H9 (cell line): ENCODE data around the gene TOMM40L. TPM values are rescaled to one million over a fixed set of nuclear protein-coding genes. Genes with fewer than 3 reads are reported as not detected.

ENCODE experiments used
- DNase-seq: peaks from one replicate; pipeline ENCODE4 v3.0.0-alpha.2; 2017
- H2AFZ ChIP-seq: one replicate; pipeline ENCODE4 v1.6.1; 2013; ENCODE audit warnings: mild to moderate bottlenecking, low read length, control low read depth, moderate library complexity
- H2AK5ac ChIP-seq: 2 replicates; pipeline ENCODE4 v1.6.1; 2013; ENCODE audit warnings: low read length, control low read depth, mixed read lengths; ENCODE audit not compliant: insufficient read length
- H2BK120ac ChIP-seq: one replicate; pipeline ENCODE4 v1.6.1; 2013; ENCODE audit warnings: low read depth, mild to moderate bottlenecking, low read length, control low read depth, inconsistent platforms; ENCODE audit not compliant: poor library complexity, severe bottlenecking
- H2BK12ac ChIP-seq: 2 replicates; pipeline ENCODE4 v1.6.1; 2013; ENCODE audit warnings: low read length, control low read depth, mixed read lengths, low read depth; ENCODE audit not compliant: insufficient read length
- H2BK15ac ChIP-seq: 2 replicates; pipeline ENCODE4 v1.6.1; 2013; ENCODE audit warnings: low read depth, low read length, control low read depth
- H2BK20ac ChIP-seq: one replicate; pipeline ENCODE4 v1.6.1; 2013; ENCODE audit warnings: low read depth, mild to moderate bottlenecking, low read length, control low read depth, inconsistent platforms; ENCODE audit not compliant: poor library complexity, severe bottlenecking
- H2BK5ac ChIP-seq: 2 replicates; pipeline ENCODE4 v1.6.1; 2013; ENCODE audit warnings: low read length, control low read depth, mixed read lengths; ENCODE audit not compliant: insufficient read length
- H3K14ac ChIP-seq: 2 replicates; pipeline ENCODE4 v1.6.1; 2013; ENCODE audit warnings: low read length, control low read depth; ENCODE audit not compliant: insufficient read depth
- H3K18ac ChIP-seq: 2 replicates; pipeline ENCODE4 v1.6.1; 2013; ENCODE audit warnings: low read depth, mild to moderate bottlenecking, mixed read lengths, low read length, control low read depth; ENCODE audit not compliant: insufficient read length
- H3K23ac ChIP-seq: 2 replicates; pipeline ENCODE4 v1.6.1; 2013; ENCODE audit warnings: low read length, control low read depth, mixed read lengths, low read depth; ENCODE audit not compliant: insufficient read length
- H3K23me2 ChIP-seq: 2 replicates; pipeline ENCODE4 v1.6.1; 2013; ENCODE audit warnings: low read depth, mild to moderate bottlenecking, mixed read lengths, low read length, control low read depth; ENCODE audit not compliant: insufficient read length, poor library complexity, severe bottlenecking
- H3K27ac ChIP-seq: 2 replicates; pipeline ENCODE4 v1.5.1; 2013; ENCODE audit warnings: low read length, control low read depth, mixed read lengths, low read depth; ENCODE audit not compliant: insufficient read length
- H3K27me3 ChIP-seq: 2 replicates; pipeline ENCODE4 v1.6.1; 2013; ENCODE audit warnings: low read length, control low read depth, inconsistent platforms; ENCODE audit not compliant: insufficient read depth
- H3K4ac ChIP-seq: 2 replicates; pipeline ENCODE4 v1.6.1; 2013; ENCODE audit warnings: low read depth, mild to moderate bottlenecking, control low read depth, inconsistent platforms, low read length, moderate library complexity
- H3K4me1 ChIP-seq: 2 replicates; pipeline ENCODE4 v1.6.1; 2013; ENCODE audit warnings: low read length, control low read depth, inconsistent platforms; ENCODE audit not compliant: insufficient read depth
- H3K4me2 ChIP-seq: 2 replicates; pipeline ENCODE4 v1.6.1; 2013; ENCODE audit warnings: low read length, control low read depth, mixed read lengths; ENCODE audit not compliant: insufficient read length, insufficient read depth
- H3K56ac ChIP-seq: 2 replicates; pipeline ENCODE4 v1.6.1; 2013; ENCODE audit warnings: low read depth, mild to moderate bottlenecking, mixed read lengths, low read length, control low read depth; ENCODE audit not compliant: insufficient read length
- H3K79me1 ChIP-seq: 2 replicates; pipeline ENCODE4 v1.6.1; 2013; ENCODE audit warnings: low read depth, mild to moderate bottlenecking, moderate library complexity, low read length, control low read depth, inconsistent platforms; ENCODE audit not compliant: insufficient read depth, poor library complexity, severe bottlenecking
- H3K79me2 ChIP-seq: 2 replicates; pipeline ENCODE4 v1.6.1; 2013; ENCODE audit warnings: low read length, control low read depth, inconsistent platforms; ENCODE audit not compliant: insufficient read depth
- H3K9ac ChIP-seq: 2 replicates; pipeline ENCODE4 v1.6.1; 2013; ENCODE audit warnings: low read length, control low read depth, mixed read lengths; ENCODE audit not compliant: insufficient read length; ENCODE audit errors: extremely low read depth
- H3K9me3 ChIP-seq: one replicate; pipeline ENCODE4 v1.6.1; 2013; ENCODE audit warnings: low read depth, low read length, inconsistent platforms; ENCODE audit not compliant: control insufficient read depth
- H3T11ph ChIP-seq: one replicate; pipeline ENCODE4 v1.6.1; 2013; ENCODE audit warnings: mild to moderate bottlenecking, low read length, control low read depth, inconsistent platforms
- H4K20me1 ChIP-seq: one replicate; pipeline ENCODE4 v1.6.1; 2013; ENCODE audit not compliant: control insufficient read depth, insufficient read length, insufficient read depth
- H4K5ac ChIP-seq: 2 replicates; pipeline ENCODE4 v1.6.1; 2013; ENCODE audit warnings: low read depth, mild to moderate bottlenecking, mixed read lengths, low read length, control low read depth; ENCODE audit not compliant: insufficient read length
- H4K8ac ChIP-seq: replicated peaks from 2 replicates; pipeline ENCODE4 v1.6.1; 2013; ENCODE audit warnings: low read length, control low read depth, mixed read lengths, low read depth; ENCODE audit not compliant: insufficient read length
- H4K91ac ChIP-seq: 2 replicates; pipeline ENCODE4 v1.6.1; 2013; ENCODE audit warnings: low read depth, mild to moderate bottlenecking, moderate library complexity, mixed read lengths, low read length, control low read depth; ENCODE audit not compliant: insufficient read length
- H3K27ac Mint-ChIP-seq, 3 experiments: 2 replicates in 2 of 3; 3 replicates in 1 of 3; pipeline ENCODE4 v1.8.0; 2020 to 2021; ENCODE audit warnings: mixed read lengths in 3 of 3, mild to moderate bottlenecking in 1 of 3, moderate library complexity in 1 of 3
- H3K27me3 Mint-ChIP-seq: 2 replicates; pipeline ENCODE4 v1.8.0; 2021; ENCODE audit warnings: low read depth, mild to moderate bottlenecking, moderate library complexity, mixed read lengths
- H3K36me3 Mint-ChIP-seq, 3 experiments: 2 replicates in 2 of 3; 3 replicates in 1 of 3; pipeline ENCODE4 v1.8.0; 2020 to 2021; ENCODE audit warnings: low read depth in 3 of 3, mixed read lengths in 3 of 3; ENCODE audit not compliant: insufficient read depth in 1 of 3
- H3K4me1 Mint-ChIP-seq, 2 experiments: 2 replicates each; pipeline ENCODE4 v1.8.0; 2020; ENCODE audit warnings: mixed read lengths in 2 of 2
- H3K4me3 Mint-ChIP-seq, 2 experiments: 2 replicates in 1 of 2; 3 replicates in 1 of 2; pipeline ENCODE4 v1.8.0; 2020 to 2021; ENCODE audit warnings: mild to moderate bottlenecking in 2 of 2, mixed read lengths in 2 of 2, moderate library complexity in 1 of 2
- H3K9me3 Mint-ChIP-seq, 2 experiments: 2 replicates in 1 of 2; 3 replicates in 1 of 2; pipeline ENCODE4 v1.8.0; 2020; ENCODE audit warnings: mild to moderate bottlenecking in 2 of 2, mixed read lengths in 2 of 2, moderate library complexity in 1 of 2
- WGBS: extraction: QIAGEN DNeasy Blood & Tissue Kit; methylation state at CpG from one replicate; pipeline ENCODE4 v1.1.7; 2013; ENCODE audit warnings: missing lambda C conversion rate, low lambda C conversion rate, mixed read lengths; ENCODE audit not compliant: insufficient read length; ENCODE audit errors: extremely low coverage; 5-methylcytosine and 5-hydroxymethylcytosine counted together
- long read RNA-seq: library from polyadenylated mRNA; unstranded; transcript quantifications from one replicate; pipeline ENCODE4 v2.0.0, GENCODE V29; 2020
- total RNA-seq: library from RNA; stranded (reverse); gene quantifications from 2 replicates; pipeline ENCODE4 v1.2.1, GENCODE V29; 2021
- TF ChIP-seq, protein P1 (sequence below): fragments of 200-600 bp; sonication (generic); conservative IDR thresholded peaks from 3 replicates; pipeline ENCODE4 v1.8.0; 2021; ENCODE audit warnings: antibody characterized with exemption, mild to moderate bottlenecking

The TOMM40L gene
- 12.8 and 13.5 TPM in 2 replicates for total RNA-seq
- long read RNA-seq, transcript TOMM40L-202 (10 exons, 2,708 nt), result major isoform, 15 of 34 reads
- long read RNA-seq, partial matches to known transcripts, result 3 of 34 reads
- long read RNA-seq, other reads (novel, unspliced or antisense), result 13 of 34 reads

- Histone ChIP-seq H2AK5ac (no peak within 1 kb of the TSS), H3K9ac (peak within 1 kb of the TSS; percentile 39), H3K27me3 (no peaks in the 10 kb centered on the region), H3K4me1 (peaks cover 8% of the 10 kb centered on the region; the same call in 1 of the 2 replicates), H2BK12ac (no peak within 1 kb of the TSS), H3K4me2 (peak within 1 kb of the TSS; percentile 79), H2BK5ac (no peak within 1 kb of the TSS), H3T11ph (no peak within 1 kb of the TSS), H4K5ac (no peak within 1 kb of the TSS), H3K23ac (no peak within 1 kb of the TSS), H3K27ac (no peak within 1 kb of the TSS), H2BK20ac (no peak within 1 kb of the TSS), H3K23me2 (no peaks in the 10 kb centered on the region), H4K91ac (no peak within 1 kb of the TSS), H2AFZ (peak within 1 kb of the TSS; percentile 22), H3K14ac (no peak within 1 kb of the TSS), H4K8ac (no peak within 1 kb of the TSS), H4K20me1 (no peaks in the 10 kb centered on the region), H2BK15ac (no peak within 1 kb of the TSS), H3K79me1 (no peaks in the 10 kb centered on the region), H3K79me2 (no peaks in the 10 kb centered on the region), H2BK120ac (no peak within 1 kb of the TSS), H3K56ac (no peak within 1 kb of the TSS), H3K18ac (no peak within 1 kb of the TSS), H3K4ac (no peak within 1 kb of the TSS), H3K9me3 (no peaks in the 10 kb centered on the region)
- Mint-ChIP-seq H3K27me3 (no peaks in the 10 kb centered on the region), H3K4me3 (peak within 1 kb of the TSS; percentile 99 to 100), H3K9me3 (no peaks in the 10 kb centered on the region), H3K36me3 (peaks cover 18 to 21% (median 20%) of the 10 kb centered on the region in 3 experiments; a peak in 6 of 7 replicates), H3K4me1 (peaks cover 23 to 37% of the 10 kb centered on the region in 2 experiments), H3K27ac (peak within 1 kb of the TSS; percentile 65 to 99 (median 98))
- WGBS, result no CpG with 5 or more reads among the region's 16 CpGs
- peak; percentile 97 for DNase-seq
- TF ChIP-seq, protein P1, sequence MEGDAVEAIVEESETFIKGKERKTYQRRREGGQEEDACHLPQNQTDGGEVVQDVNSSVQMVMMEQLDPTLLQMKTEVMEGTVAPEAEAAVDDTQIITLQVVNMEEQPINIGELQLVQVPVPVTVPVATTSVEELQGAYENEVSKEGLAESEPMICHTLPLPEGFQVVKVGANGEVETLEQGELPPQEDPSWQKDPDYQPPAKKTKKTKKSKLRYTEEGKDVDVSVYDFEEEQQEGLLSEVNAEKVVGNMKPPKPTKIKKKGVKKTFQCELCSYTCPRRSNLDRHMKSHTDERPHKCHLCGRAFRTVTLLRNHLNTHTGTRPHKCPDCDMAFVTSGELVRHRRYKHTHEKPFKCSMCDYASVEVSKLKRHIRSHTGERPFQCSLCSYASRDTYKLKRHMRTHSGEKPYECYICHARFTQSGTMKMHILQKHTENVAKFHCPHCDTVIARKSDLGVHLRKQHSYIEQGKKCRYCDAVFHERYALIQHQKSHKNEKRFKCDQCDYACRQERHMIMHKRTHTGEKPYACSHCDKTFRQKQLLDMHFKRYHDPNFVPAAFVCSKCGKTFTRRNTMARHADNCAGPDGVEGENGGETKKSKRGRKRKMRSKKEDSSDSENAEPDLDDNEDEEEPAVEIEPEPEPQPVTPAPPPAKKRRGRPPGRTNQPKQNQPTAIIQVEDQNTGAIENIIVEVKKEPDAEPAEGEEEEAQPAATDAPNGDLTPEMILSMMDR, result peak; percentile 66
Observed at GRCh38 chr1:161225534-161226319, at the start of gene TOMM40L. Gene TOMM40L (plus strand): TSS chr1:161226060. CDS start chr1:161226490, 430 bp downstream.
